Keratinocyte (primary cell): Measurements from ENCODE around the gene SMYD4. TPM values are rescaled to one million over a fixed set of nuclear protein-coding genes. Genes with fewer than 3 reads are reported as not detected.
"Not testable (repeated sequence)": the region's sequence is repeated elsewhere in the genome, so short reads cannot be mapped to it uniquely, and the experiment has no call there.

Experiments
- DNase-seq: peaks from one replicate; pipeline ENCODE4 v3.0.0-alpha.2; 2011; ENCODE audit warnings: low read depth, missing footprints, low spot score
- FAIRE-seq: peaks from 2 replicates; lab custom pipeline; 2011; peaks lifted over from hg19 to GRCh38; lab: Jason Lieb, UNC
- H2AFZ ChIP-seq: 2 replicates; pipeline ENCODE4 v1.6.0; 2012; ENCODE audit warnings: low read length, control low read depth, inconsistent platforms; ENCODE audit not compliant: control insufficient read depth
- H3K27ac ChIP-seq: 2 replicates; pipeline ENCODE4 v1.5.1; 2011; ENCODE audit warnings: low read length; ENCODE audit not compliant: control insufficient read depth, insufficient read depth
- H3K27me3 ChIP-seq: 3 replicates; pipeline ENCODE4 v1.6.0; 2011; ENCODE audit warnings: low read length; ENCODE audit not compliant: control insufficient read depth, insufficient read depth; ENCODE audit errors: extremely low read depth
- H3K36me3 ChIP-seq, 2 experiments: 2 replicates in 1 of 2; 3 replicates in 1 of 2; pipeline ENCODE4 v1.5.1; 2011; ENCODE audit warnings: low read length in 2 of 2, mild to moderate bottlenecking in 1 of 2; ENCODE audit not compliant: control insufficient read depth in 2 of 2, insufficient read depth in 2 of 2; ENCODE audit errors: extremely low read depth in 1 of 2
- H3K4me1 ChIP-seq: 3 replicates; pipeline ENCODE4 v1.5.1; 2011; ENCODE audit warnings: low read length; ENCODE audit not compliant: control insufficient read depth, insufficient read depth; ENCODE audit errors: extremely low read depth
- H3K4me2 ChIP-seq: 3 replicates; pipeline ENCODE4 v1.6.0; 2011; ENCODE audit warnings: low read depth, low read length; ENCODE audit not compliant: control insufficient read depth, insufficient read depth; ENCODE audit errors: extremely low read depth
- H3K4me3 ChIP-seq, 3 experiments: fragments of 200-600 bp in 1 of 3; sonication (generic) in 1 of 3; 2 replicates in 2 of 3; 3 replicates in 1 of 3; pipeline ENCODE4 v1.5.1; 2011 to 2016; ENCODE audit warnings: low read length in 3 of 3, mild to moderate bottlenecking in 3 of 3, control low read depth in 2 of 3, inconsistent platforms in 1 of 3, low read depth in 1 of 3, mixed read lengths in 1 of 3, mixed run types in 1 of 3, moderate library complexity in 1 of 3; ENCODE audit not compliant: control insufficient read depth in 2 of 3, insufficient read depth in 2 of 3; ENCODE audit errors: extremely low read depth in 1 of 3
- H3K79me2 ChIP-seq: 2 replicates; pipeline ENCODE4 v1.6.0; 2012; ENCODE audit warnings: low read length; ENCODE audit not compliant: control insufficient read depth, insufficient read depth
- H3K9ac ChIP-seq: 3 replicates; pipeline ENCODE4 v1.6.0; 2011; ENCODE audit warnings: low read length; ENCODE audit not compliant: control insufficient read depth, insufficient read depth; ENCODE audit errors: extremely low read depth
- H3K9me1 ChIP-seq: 3 replicates; pipeline ENCODE4 v1.6.0; 2011; ENCODE audit warnings: low read length; ENCODE audit not compliant: control insufficient read depth, insufficient read depth; ENCODE audit errors: extremely low read depth
- H3K9me3 ChIP-seq: 2 replicates; pipeline ENCODE4 v1.5.1; 2012; ENCODE audit warnings: low read depth, low read length; ENCODE audit not compliant: control insufficient read depth
- H4K20me1 ChIP-seq: 3 replicates; pipeline ENCODE4 v1.6.0; 2011; ENCODE audit warnings: low read length; ENCODE audit not compliant: control insufficient read depth, insufficient read depth; ENCODE audit errors: extremely low read depth
- EZH2 ChIP-seq: IDR thresholded peaks from one replicate; pipeline ENCODE4 v1.6.1; 2012; ENCODE audit warnings: inconsistent platforms, mild to moderate bottlenecking, low read length, moderate library complexity
- dilution Hi-C: fragments of 300-500 bp; cut with MboI; formaldehyde crosslinking; loops from one replicate; pipeline ENCODE4 v1.7.0; 2020; ENCODE audit warnings: low sequenced_read_pairs; ENCODE audit not compliant: extremely low pct_ligation_motif_present
- polyA plus RNA-seq, 5 experiments: library from polyadenylated mRNA; depleted of rRNA in 3 of 5; stranded (reverse) in 3 of 5; stranded (forward) in 1 of 5; unstranded in 1 of 5; fragments of >200 nt; gene quantifications; 1 replicate in 1 of 5; 2 replicates in 3 of 5; 3 replicates in 1 of 5; pipeline versions ENCODE4 v1.2.1 to v1.2.3, GENCODE V29; 2011 to 2012; ENCODE audit warnings: missing spikeins in 2 of 5, low read depth in 1 of 5, low replicate concordance in 1 of 5
- TF ChIP-seq, protein P1 (sequence below), 3 experiments: IDR thresholded peaks in 1 of 3; conservative IDR thresholded peaks in 1 of 3; optimal IDR thresholded peaks in 1 of 3; 2 replicates in 2 of 3; 3 replicates in 1 of 3; pipeline versions ENCODE3 to v1.5.1; 2011; ENCODE audit warnings: low read length in 3 of 3, mild to moderate bottlenecking in 3 of 3, moderate library complexity in 2 of 3, control low read depth in 1 of 3, inconsistent platforms in 1 of 3; ENCODE audit not compliant: insufficient read depth in 2 of 3; ENCODE audit errors: extremely low read depth in 1 of 3

The SMYD4 gene
- polyA plus RNA-seq, 1 donor (not counting 4 experiments of a cell fraction or from before 2014, with no cell fraction given) = 6.3 TPM

DNA sequence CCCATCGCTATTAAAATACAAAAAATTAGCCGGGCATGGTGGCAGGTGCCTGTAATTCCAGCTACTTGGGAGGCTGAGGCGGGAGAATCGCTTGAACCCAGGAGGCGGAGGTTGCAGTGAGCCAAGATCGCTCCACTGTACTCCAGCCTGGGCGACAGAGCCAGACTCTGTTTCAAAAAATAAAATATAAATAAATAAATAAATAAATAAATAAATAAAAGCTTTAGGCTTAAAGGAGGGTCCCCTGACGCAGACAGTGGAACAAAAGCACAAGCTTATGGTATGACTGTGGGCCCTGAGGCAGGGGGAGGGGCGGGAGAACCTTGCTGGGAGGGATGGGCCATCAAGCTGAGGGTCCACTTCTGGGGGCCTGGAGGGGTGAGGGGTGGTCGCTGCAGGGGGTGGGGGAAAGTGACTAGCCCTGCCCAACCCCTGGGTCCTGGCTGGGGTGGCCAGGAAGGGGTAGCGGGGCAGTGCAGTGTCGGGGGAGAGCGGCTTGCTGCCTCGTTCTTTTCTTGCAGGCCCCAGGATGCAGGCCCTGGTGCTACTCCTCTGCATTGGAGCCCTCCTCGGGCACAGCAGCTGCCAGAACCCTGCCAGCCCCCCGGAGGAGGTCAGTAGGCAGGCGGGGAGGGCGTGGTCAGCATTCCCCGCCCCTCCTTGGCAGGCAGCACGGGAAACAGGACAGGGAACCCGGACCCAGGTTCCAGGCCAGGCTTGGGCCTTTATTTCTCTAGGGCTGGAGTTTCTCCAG, 63.1 kb downstream of the SMYD4 start:
- H3K79me2 ChIP-seq = no peaks in the 10 kb centered on the region
- no peak overlapping the region for H3K4me3 ChIP-seq
- no peak overlapping the region for H3K27ac ChIP-seq
- no peaks in the 10 kb centered on the region for H3K9me3 ChIP-seq
- no peak overlapping the region for H3K4me2 ChIP-seq
- peak overlapping the region; percentile 37 for H3K9ac ChIP-seq
- no peak for TF ChIP-seq EZH2
- TF ChIP-seq, protein P1, sequence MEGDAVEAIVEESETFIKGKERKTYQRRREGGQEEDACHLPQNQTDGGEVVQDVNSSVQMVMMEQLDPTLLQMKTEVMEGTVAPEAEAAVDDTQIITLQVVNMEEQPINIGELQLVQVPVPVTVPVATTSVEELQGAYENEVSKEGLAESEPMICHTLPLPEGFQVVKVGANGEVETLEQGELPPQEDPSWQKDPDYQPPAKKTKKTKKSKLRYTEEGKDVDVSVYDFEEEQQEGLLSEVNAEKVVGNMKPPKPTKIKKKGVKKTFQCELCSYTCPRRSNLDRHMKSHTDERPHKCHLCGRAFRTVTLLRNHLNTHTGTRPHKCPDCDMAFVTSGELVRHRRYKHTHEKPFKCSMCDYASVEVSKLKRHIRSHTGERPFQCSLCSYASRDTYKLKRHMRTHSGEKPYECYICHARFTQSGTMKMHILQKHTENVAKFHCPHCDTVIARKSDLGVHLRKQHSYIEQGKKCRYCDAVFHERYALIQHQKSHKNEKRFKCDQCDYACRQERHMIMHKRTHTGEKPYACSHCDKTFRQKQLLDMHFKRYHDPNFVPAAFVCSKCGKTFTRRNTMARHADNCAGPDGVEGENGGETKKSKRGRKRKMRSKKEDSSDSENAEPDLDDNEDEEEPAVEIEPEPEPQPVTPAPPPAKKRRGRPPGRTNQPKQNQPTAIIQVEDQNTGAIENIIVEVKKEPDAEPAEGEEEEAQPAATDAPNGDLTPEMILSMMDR (optimal IDR thresholded peaks at IDR 0.05 in 1 of 3, IDR thresholded peaks at IDR 0.05 in 1 of 3, conservative IDR thresholded peaks at IDR 0.05 in 1 of 3; ENCODE audit: extremely low read depth in 1 of 3, insufficient read depth in 2 of 3, low read length in 3 of 3) = no peak
- no peaks in the 10 kb centered on the region for H3K27me3 ChIP-seq
- DNase-seq (no peak), FAIRE-seq (no peak)
- H2AFZ ChIP-seq = no peak overlapping the region
- dilution Hi-C loops = no loop called here
- H3K4me1 ChIP-seq = peaks cover 49% of the 10 kb centered on the region
- no peaks in the 10 kb centered on the region for H3K36me3 ChIP-seq
- no peaks in the 10 kb centered on the region for H3K9me1 ChIP-seq
- no peaks in the 10 kb centered on the region for H4K20me1 ChIP-seq

- TF ChIP-seq EZH2 = no peak
- TF ChIP-seq, protein P1 (optimal IDR thresholded peaks at IDR 0.05 in 1 of 3, IDR thresholded peaks at IDR 0.05 in 1 of 3, conservative IDR thresholded peaks at IDR 0.05 in 1 of 3; ENCODE audit: extremely low read depth in 1 of 3, insufficient read depth in 2 of 3, low read length in 3 of 3) = no peak
- Histone ChIP-seq H3K4me3 (no peak overlapping the region), H3K9me3 (no peaks in the 10 kb centered on the region), H3K9me1 (no peaks in the 10 kb centered on the region), H3K9ac (no peak overlapping the region), H4K20me1 (no peaks in the 10 kb centered on the region), H3K27ac (no peak overlapping the region), H3K36me3 (no peaks in the 10 kb centered on the region), H3K79me2 (no peaks in the 10 kb centered on the region), H3K4me1 (peaks cover 44% of the 10 kb centered on the region), H3K27me3 (no peaks in the 10 kb centered on the region), H3K4me2 (no peak overlapping the region), H2AFZ (no peak overlapping the region)
- DNase-seq = no peak
- FAIRE-seq = no peak
- dilution Hi-C loops = no loop called here
Observed at GRCh38 chr17:1765576-1765975, 64.1 kb downstream of the SMYD4 start.

DNA sequence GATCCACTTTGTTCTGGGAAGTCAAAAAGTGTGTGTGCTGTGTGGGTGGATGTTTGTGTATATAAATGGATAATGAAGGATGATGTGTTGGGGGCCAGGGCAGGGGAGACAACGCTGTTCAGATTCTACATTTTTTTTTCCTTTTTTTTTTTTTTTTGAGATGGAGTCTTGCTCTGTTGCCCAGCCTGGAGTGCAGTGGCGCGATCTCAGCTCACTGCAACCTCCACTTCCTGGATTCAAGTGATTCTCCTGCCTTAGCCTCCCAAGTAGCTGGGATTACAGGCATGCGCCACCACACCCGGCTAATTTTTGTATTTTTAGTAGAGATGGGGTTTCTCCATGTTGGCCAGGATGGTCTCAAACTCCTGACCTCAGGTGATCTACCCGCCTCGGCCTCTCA, 65.0 kb downstream of the SMYD4 start:
- H2AFZ ChIP-seq = peak overlapping the region; percentile 20

More for the DNA sequence above, 65.0 kb downstream of the SMYD4 start:
- H3K79me2 ChIP-seq, H3K36me3 ChIP-seq, H3K27me3 ChIP-seq, dilution Hi-C loops, DNase-seq, H4K20me1 ChIP-seq, FAIRE-seq, H3K4me3 ChIP-seq, H3K9me1 ChIP-seq, H3K9me3 ChIP-seq: not testable (repeated sequence)
- peak overlapping the region; percentile 8 for H3K9ac ChIP-seq
- H3K4me2 ChIP-seq = peak overlapping the region; percentile 24
- peaks cover 36% of the 10 kb centered on the region for H3K4me1 ChIP-seq
- peak overlapping the region; percentile 51 for H3K27ac ChIP-seq
